ENCODE data around the gene FHAD1. TPM values are rescaled to one million over a fixed set of nuclear protein-coding genes. Genes with fewer than 3 reads are reported as not detected.

The FHAD1 gene
- total RNA-seq, 1 donor from 2014 or later, result under 0.01 TPM

- no peak for DNase-seq
Measured at GRCh38 chr1:15308135-15308534, 61.1 kb downstream of the FHAD1 start.

GRCh38 chr1:15308621-15309027, 61.6 kb downstream of the FHAD1 start:
- no peak for DNase-seq

GRCh38 chr1:15309687-15310086, 62.7 kb downstream of the FHAD1 start:
- no peak for DNase-seq

- DNase-seq, result no peak
Measured at GRCh38 chr1:15310544-15310943, 63.5 kb downstream of the FHAD1 start.

GRCh38 chr1:15311122-15311822, 64.2 kb downstream of the FHAD1 start:
- no peak for DNase-seq

- no peak for DNase-seq
Measured at GRCh38 chr1:15311880-15312279, 64.9 kb downstream of the FHAD1 start.

- no peak for DNase-seq
Measured at GRCh38 chr1:15312626-15313411, 65.8 kb downstream of the FHAD1 start.

- DNase-seq, result no peak
Measured at GRCh38 chr1:15314328-15315281, 67.6 kb downstream of the FHAD1 start.

GRCh38 chr1:15315815-15316214, 68.8 kb downstream of the FHAD1 start:
- no peak for DNase-seq

- DNase-seq, result no peak
Measured at GRCh38 chr1:15316510-15316909, 69.5 kb downstream of the FHAD1 start.

- no peak for DNase-seq
Measured at GRCh38 chr1:15320267-15320666, 73.2 kb downstream of the FHAD1 start.

- DNase-seq, result no peak
Measured at GRCh38 chr1:15321601-15322000, 74.6 kb downstream of the FHAD1 start.

- DNase-seq, result peak; percentile 34
Measured at GRCh38 chr1:15322648-15323350, 75.8 kb downstream of the FHAD1 start.

GRCh38 chr1:15323351-15323988, 76.4 kb downstream of the FHAD1 start:
- DNase-seq, result peak; percentile 91

- DNase-seq, result no peak
Measured at GRCh38 chr1:15323989-15324868, 77.2 kb downstream of the FHAD1 start.

GRCh38 chr1:15324869-15325335, 77.9 kb downstream of the FHAD1 start:
- DNase-seq, result no peak

- no peak for DNase-seq
Measured at GRCh38 chr1:15325375-15326085, 78.5 kb downstream of the FHAD1 start.

- no peak for DNase-seq
Measured at GRCh38 chr1:15326691-15327588, 79.9 kb downstream of the FHAD1 start.

Measured in dermis blood vessel endothelial cell (primary cell).